ENCODE data around the gene PLCB4. TPM values are rescaled to one million over a fixed set of nuclear protein-coding genes. Genes with fewer than 3 reads are reported as not detected.

The PLCB4 gene
- total RNA-seq, 1 experiment from 2014 or later: 12.6 TPM

DNA sequence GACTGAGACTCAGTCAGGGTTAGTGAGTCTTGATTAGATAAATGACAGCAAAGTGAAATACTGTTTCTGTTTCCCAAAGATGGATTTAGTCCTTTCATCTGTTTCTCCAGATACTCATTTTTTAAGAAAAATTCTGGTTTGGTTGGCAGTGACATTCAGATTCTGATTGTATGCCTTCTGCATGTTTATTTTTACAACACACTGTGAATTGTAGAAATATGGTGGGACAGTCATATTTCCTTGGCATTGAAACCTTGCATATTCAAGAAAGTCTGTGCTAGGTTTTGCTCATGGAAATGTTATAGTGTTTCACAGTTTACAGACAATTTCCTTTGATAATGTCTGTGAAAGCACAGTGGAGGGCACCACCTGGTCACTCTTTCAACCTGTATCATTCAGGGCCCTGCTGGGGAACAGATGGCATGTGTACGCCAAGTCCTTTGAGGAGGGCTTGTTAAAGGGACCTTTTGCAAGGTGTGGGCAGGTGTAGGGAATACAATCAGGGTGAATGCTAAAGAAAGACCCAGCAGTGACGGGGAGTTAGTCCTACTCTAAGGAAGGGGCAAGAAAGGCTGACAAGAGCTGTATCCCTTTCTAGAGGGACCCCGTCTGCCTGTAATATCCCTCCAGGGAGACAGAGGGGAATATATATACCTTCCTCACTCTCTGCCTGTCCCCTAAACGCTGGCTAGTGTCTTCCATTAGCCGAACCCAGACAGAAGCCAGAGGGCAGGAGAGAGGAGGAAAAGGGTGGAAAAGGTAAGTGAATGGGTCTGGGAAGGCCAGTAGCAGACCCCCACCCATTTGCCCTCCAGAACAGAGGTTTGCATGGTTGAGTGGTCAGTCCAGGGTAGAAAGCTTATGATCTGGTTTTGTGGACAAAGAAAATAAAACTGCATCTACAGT is 10.2 kb downstream of the PLCB4 start:
- H3K27me3 Mint-ChIP-seq (ENCODE audit: low read depth): no peaks in the 10 kb centered on the region
- ATAC-seq: peak; percentile 71
- no peak for TF ChIP-seq E2F4 (CRISPR knock-in tag; IDR thresholded peaks at IDR 0.05; ENCODE audit: borderline replicate concordance, low read depth)
- no peak for TF ChIP-seq USF2 (CRISPR knock-in tag; IDR thresholded peaks at IDR 0.05)
- TF ChIP-seq FOXP1 (CRISPR knock-in tag; IDR thresholded peaks at IDR 0.05; ENCODE audit: borderline replicate concordance): no peak
- TF ChIP-seq NFYB (CRISPR knock-in tag; conservative IDR thresholded peaks at IDR 0.05; ENCODE audit: low read depth): no peak
- no peak for TF ChIP-seq ELF4 (CRISPR knock-in tag; IDR thresholded peaks at IDR 0.05; ENCODE audit: low read depth)
- TF ChIP-seq TP53 (CRISPR knock-in tag; IDR thresholded peaks at IDR 0.05): no peak
- no peak for TF ChIP-seq FOXK1 (CRISPR knock-in tag; IDR thresholded peaks at IDR 0.05)
- TF ChIP-seq RELA (CRISPR knock-in tag; IDR thresholded peaks at IDR 0.05; ENCODE audit: borderline replicate concordance): no peak
- TF ChIP-seq TEAD4 (CRISPR knock-in tag; IDR thresholded peaks at IDR 0.05): no peak
- TF ChIP-seq JUN (CRISPR knock-in tag; IDR thresholded peaks at IDR 0.05): no peak
- no peak for TF ChIP-seq ZNF263 (CRISPR knock-in tag; IDR thresholded peaks at IDR 0.05; ENCODE audit: low read depth)
- no peak for TF ChIP-seq SOX15 (CRISPR knock-in tag; IDR thresholded peaks at IDR 0.05)
- no peak for TF ChIP-seq OVOL2 (CRISPR knock-in tag; IDR thresholded peaks at IDR 0.05; ENCODE audit: borderline replicate concordance)
- TF ChIP-seq E2F5 (CRISPR knock-in tag; IDR thresholded peaks at IDR 0.05): no peak
- TF ChIP-seq, protein P1, sequence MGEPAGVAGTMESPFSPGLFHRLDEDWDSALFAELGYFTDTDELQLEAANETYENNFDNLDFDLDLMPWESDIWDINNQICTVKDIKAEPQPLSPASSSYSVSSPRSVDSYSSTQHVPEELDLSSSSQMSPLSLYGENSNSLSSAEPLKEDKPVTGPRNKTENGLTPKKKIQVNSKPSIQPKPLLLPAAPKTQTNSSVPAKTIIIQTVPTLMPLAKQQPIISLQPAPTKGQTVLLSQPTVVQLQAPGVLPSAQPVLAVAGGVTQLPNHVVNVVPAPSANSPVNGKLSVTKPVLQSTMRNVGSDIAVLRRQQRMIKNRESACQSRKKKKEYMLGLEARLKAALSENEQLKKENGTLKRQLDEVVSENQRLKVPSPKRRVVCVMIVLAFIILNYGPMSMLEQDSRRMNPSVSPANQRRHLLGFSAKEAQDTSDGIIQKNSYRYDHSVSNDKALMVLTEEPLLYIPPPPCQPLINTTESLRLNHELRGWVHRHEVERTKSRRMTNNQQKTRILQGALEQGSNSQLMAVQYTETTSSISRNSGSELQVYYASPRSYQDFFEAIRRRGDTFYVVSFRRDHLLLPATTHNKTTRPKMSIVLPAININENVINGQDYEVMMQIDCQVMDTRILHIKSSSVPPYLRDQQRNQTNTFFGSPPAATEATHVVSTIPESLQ (CRISPR knock-in tag; IDR thresholded peaks at IDR 0.05): no peak
- peak overlapping the region; percentile 27; the same call in 1 of the 2 replicates for H3K27ac Mint-ChIP-seq
- no peaks in the 10 kb centered on the region for H3K36me3 Mint-ChIP-seq
- DNase-seq (ENCODE audit: low spot score): no peak
- H3K4me1 Mint-ChIP-seq: peaks cover 44% of the 10 kb centered on the region
- ChIA-PET CTCF (no interaction called here), POLR2A (no interaction called here)
- no peak overlapping the region for H3K4me3 Mint-ChIP-seq
- no peaks in the 10 kb centered on the region; the same call in 1 of the 2 replicates for H3K9me3 Mint-ChIP-seq

DNA sequence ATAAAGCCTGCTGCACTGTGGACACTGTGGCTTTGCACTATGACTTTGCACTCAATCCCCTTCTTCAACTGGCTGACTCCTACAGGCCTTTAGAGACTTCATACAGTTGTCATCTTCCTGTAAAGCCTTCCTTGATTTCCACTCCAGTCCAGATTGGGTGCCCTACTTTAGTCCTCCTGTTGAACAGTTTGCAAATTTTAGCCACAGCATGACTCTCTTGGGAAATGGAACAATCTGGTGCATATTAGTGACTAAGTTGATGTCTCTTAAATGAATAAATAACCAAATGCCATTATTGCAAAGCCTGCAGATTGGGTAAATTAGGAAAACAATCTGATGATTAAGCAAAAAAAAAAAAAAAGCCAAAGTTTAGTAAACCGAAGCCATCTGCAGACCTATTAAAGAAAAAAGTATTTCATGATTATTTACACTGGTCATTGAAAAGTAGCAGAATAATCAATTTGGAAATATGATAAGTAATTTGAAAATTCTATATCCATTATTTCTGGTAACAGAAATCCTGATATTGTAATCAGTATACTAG is 12.6 kb downstream of the PLCB4 start:
- Mint-ChIP-seq H3K27me3 (ENCODE audit: low read depth) (no peaks in the 10 kb centered on the region), H3K36me3 (no peaks in the 10 kb centered on the region), H3K4me1 (peaks cover 26% of the 10 kb centered on the region), H3K27ac (peak overlapping the region; percentile 37; the same call in 1 of the 2 replicates), H3K4me3 (no peak overlapping the region), H3K9me3 (no peaks in the 10 kb centered on the region; the same call in 1 of the 2 replicates)
- no peak for DNase-seq (ENCODE audit: low spot score)
- ChIA-PET CTCF (no interaction called here), POLR2A (no interaction called here)
- no peak for ATAC-seq
- TF ChIP-seq, protein P2, sequence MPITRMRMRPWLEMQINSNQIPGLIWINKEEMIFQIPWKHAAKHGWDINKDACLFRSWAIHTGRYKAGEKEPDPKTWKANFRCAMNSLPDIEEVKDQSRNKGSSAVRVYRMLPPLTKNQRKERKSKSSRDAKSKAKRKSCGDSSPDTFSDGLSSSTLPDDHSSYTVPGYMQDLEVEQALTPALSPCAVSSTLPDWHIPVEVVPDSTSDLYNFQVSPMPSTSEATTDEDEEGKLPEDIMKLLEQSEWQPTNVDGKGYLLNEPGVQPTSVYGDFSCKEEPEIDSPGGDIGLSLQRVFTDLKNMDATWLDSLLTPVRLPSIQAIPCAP (CRISPR knock-in tag; IDR thresholded peaks at IDR 0.05): no peak
- TF ChIP-seq E2F1 (CRISPR knock-in tag; IDR thresholded peaks at IDR 0.05): no peak
- TF ChIP-seq, protein P3, sequence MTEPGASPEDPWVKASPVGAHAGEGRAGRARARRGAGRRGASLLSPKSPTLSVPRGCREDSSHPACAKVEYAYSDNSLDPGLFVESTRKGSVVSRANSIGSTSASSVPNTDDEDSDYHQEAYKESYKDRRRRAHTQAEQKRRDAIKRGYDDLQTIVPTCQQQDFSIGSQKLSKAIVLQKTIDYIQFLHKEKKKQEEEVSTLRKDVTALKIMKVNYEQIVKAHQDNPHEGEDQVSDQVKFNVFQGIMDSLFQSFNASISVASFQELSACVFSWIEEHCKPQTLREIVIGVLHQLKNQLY (CRISPR knock-in tag; IDR thresholded peaks at IDR 0.05): no peak
- no peak for TF ChIP-seq JAZF1 (CRISPR knock-in tag; IDR thresholded peaks at IDR 0.05)
- TF ChIP-seq, protein P4, sequence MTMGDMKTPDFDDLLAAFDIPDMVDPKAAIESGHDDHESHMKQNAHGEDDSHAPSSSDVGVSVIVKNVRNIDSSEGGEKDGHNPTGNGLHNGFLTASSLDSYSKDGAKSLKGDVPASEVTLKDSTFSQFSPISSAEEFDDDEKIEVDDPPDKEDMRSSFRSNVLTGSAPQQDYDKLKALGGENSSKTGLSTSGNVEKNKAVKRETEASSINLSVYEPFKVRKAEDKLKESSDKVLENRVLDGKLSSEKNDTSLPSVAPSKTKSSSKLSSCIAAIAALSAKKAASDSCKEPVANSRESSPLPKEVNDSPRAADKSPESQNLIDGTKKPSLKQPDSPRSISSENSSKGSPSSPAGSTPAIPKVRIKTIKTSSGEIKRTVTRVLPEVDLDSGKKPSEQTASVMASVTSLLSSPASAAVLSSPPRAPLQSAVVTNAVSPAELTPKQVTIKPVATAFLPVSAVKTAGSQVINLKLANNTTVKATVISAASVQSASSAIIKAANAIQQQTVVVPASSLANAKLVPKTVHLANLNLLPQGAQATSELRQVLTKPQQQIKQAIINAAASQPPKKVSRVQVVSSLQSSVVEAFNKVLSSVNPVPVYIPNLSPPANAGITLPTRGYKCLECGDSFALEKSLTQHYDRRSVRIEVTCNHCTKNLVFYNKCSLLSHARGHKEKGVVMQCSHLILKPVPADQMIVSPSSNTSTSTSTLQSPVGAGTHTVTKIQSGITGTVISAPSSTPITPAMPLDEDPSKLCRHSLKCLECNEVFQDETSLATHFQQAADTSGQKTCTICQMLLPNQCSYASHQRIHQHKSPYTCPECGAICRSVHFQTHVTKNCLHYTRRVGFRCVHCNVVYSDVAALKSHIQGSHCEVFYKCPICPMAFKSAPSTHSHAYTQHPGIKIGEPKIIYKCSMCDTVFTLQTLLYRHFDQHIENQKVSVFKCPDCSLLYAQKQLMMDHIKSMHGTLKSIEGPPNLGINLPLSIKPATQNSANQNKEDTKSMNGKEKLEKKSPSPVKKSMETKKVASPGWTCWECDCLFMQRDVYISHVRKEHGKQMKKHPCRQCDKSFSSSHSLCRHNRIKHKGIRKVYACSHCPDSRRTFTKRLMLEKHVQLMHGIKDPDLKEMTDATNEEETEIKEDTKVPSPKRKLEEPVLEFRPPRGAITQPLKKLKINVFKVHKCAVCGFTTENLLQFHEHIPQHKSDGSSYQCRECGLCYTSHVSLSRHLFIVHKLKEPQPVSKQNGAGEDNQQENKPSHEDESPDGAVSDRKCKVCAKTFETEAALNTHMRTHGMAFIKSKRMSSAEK (CRISPR knock-in tag; IDR thresholded peaks at IDR 0.05; ENCODE audit: borderline replicate concordance): no peak

Measured in WTC11 (cell line).